Measurements from ENCODE around the gene DCP1B. TPM values are rescaled to one million over a fixed set of nuclear protein-coding genes. Genes with fewer than 3 reads are reported as not detected.

The DCP1B gene
- total RNA-seq, 8 experiments from 2014 or later: 12.7 to 24.5 (median 15.6) TPM

DNA sequence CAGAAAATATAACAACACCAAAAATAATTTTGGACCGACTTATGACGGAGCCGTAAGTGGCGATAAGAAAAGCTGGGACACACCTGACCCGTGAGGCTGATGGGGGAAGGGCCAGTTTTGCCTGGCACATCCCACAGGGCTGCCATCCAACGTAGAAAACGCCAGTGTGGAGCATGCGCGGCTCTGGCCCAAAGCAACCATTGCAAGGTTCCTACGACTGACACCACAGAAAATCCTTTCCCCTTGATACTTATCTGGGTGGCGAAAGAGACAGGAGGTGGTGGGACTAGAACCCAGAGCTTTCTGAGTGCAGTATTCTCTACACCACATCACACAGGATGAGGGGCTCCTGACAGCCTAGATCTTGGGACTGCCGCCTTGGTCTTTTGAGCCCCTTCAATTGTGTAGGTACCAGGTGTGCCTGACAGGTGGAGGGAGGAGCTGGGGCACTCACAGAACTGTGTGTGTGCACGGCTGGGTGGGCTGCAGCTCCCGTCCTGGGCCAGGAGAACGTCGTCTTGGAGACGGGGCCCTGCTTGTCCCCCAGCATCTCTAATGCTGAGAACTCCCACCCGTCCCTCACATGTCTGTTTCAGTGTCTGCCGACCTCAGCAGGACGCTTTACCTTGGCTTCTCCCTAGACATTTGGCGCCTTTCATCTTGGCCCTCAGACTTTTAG is 68.4 kb downstream of the DCP1B start:
- WGBS, 10 experiments: 71 to 95% (median 87%) methylated on average over 4 to 13 of the region's 21 CpGs; no CpG with 5 or more reads in 5 of the 10 experiments
- ATAC-seq (replicated peaks in 6 of 8): no peak
- in situ Hi-C loops (cut with MboI; ENCODE audit: low pct_unique_long_range_greater_than_20kb in 2 of 9, low sequenced_read_pairs in 9 of 9, unreplicated experiment in 9 of 9): loop anchor here in 8 of 9 experiments (5.0 to 25.0 kb wide), 9 partner anchors 124 to 299 kb away; partner anchors contain the start of genes WNT5B (in 3 of the 8) and LRTM2 (in 1 of the 8)
- no peak overlapping the region for H3K4me3 ChIP-seq
- no peak overlapping the region for H3K27ac ChIP-seq
- H3K4me1 ChIP-seq (replicated peaks in 1 of 2): peaks cover 20 to 29% of the 10 kb centered on the region in 2 donors

DNA sequence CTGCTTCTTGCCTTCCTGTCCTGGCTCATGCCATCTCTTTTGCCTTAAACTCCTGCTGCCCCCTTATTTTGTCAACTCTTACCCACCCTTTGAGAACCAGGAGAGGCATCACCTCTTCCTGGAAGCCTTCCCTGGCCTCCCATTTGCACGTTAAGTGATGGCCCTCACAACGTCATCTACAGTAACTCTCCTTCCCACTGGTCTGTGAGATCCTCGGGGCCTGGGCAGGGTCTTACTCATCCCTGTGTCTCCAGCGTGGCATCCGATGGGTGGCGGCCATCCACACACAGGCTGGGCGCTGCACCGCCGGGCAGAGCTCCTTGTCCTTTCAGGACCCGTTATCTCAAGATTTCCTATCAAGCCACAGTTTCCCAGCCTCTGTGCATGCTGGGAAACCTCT is 69.0 kb downstream of the DCP1B start:
- peak in 1 of 8 experiments; percentile 16 for ATAC-seq (replicated peaks in 6 of 8)
- 40 to 100% (median 81%) methylated on average over 3 to 6 of the region's 10 CpGs; no CpG with 5 or more reads in 4 of the 10 experiments for WGBS, 10 experiments
- Histone ChIP-seq H3K27ac (no peak overlapping the region), H3K4me3 (no peak overlapping the region), H3K4me1 (replicated peaks in 1 of 2) (peaks cover 20 to 29% of the 10 kb centered on the region in 2 donors)
- in situ Hi-C loops (cut with MboI; ENCODE audit: low pct_unique_long_range_greater_than_20kb in 2 of 9, low sequenced_read_pairs in 9 of 9, unreplicated experiment in 9 of 9): loop anchor here in 8 of 9 experiments (5.0 to 25.0 kb wide), 9 partner anchors 123 to 298 kb away; partner anchors contain the start of genes WNT5B (in 3 of the 8) and LRTM2 (in 1 of the 8)

DNA sequence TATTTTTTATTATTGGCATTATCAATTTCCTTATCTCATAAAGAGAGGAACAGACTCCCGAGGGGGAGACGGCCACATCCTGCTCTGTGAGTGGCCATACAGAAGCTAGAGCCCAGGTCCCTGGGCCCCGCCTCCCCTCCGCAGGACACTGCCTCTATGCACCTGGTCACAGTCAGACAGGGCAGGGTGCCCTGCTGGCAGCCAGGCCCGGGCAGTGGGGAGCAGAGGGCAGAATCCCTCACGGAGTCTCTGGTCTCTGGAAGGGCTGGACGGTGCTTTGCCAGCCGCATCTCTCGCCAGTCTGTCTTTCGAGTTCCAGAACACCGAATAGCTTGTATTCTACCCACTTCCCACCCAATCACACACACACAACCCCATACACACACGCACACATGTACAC is 69.4 kb downstream of the DCP1B start:
- ATAC-seq (replicated peaks in 6 of 8): no peak
- no peak overlapping the region for H3K4me3 ChIP-seq
- in situ Hi-C loops (cut with MboI; ENCODE audit: low pct_unique_long_range_greater_than_20kb in 2 of 9, low sequenced_read_pairs in 9 of 9, unreplicated experiment in 9 of 9): loop anchor here in 8 of 9 experiments (5.0 to 25.0 kb wide), 9 partner anchors 123 to 298 kb away; partner anchors contain the start of genes WNT5B (in 3 of the 8) and LRTM2 (in 1 of the 8)
- H3K27ac ChIP-seq: no peak overlapping the region
- peaks cover 20 to 29% of the 10 kb centered on the region in 2 donors for H3K4me1 ChIP-seq (replicated peaks in 1 of 2)
- 0 to 100% (median 74%) methylated on average over 1 to 8 of the region's 12 CpGs; no CpG with 5 or more reads in 3 of the 10 experiments for WGBS, 10 experiments

DNA sequence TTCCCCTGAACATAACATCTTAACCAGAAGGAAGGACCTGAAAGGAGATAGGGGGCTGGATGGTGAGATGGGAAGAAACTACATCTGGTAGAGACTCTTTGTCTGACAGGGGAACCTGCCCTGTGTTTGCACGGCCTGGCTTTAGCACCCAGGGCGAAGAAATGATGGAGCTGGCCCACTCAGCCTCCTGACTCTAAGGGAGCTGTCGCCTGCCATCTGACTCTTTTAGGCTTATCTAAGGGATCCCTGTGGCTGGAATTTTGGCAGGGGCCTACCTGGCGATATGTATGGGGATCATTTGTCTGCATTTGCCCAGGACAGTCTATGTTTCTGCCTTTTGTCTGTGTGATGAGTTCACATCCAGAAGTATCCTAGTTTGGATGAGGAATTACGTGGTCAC is 70.2 kb downstream of the DCP1B start:
- peak overlapping the region; percentile 29 to 80 for H3K27ac ChIP-seq
- H3K4me1 ChIP-seq (replicated peaks in 1 of 2): peaks cover 15 to 23% of the 10 kb centered on the region in 2 donors
- ATAC-seq (replicated peaks in 6 of 8): no peak
- no peak overlapping the region for H3K4me3 ChIP-seq
- 40 to 100% (median 80%) methylated on average over 1 to 2 of the region's 5 CpGs; no CpG with 5 or more reads in 3 of the 10 experiments for WGBS, 10 experiments
- in situ Hi-C loops (cut with MboI; ENCODE audit: low pct_unique_long_range_greater_than_20kb in 2 of 9, low sequenced_read_pairs in 9 of 9, unreplicated experiment in 9 of 9): loop anchor here in 8 of 9 experiments (10.0 to 25.0 kb wide), 8 partner anchors 122 to 297 kb away; partner anchors contain the start of genes WNT5B (in 3 of the 8) and LRTM2 (in 1 of the 8)

DNA sequence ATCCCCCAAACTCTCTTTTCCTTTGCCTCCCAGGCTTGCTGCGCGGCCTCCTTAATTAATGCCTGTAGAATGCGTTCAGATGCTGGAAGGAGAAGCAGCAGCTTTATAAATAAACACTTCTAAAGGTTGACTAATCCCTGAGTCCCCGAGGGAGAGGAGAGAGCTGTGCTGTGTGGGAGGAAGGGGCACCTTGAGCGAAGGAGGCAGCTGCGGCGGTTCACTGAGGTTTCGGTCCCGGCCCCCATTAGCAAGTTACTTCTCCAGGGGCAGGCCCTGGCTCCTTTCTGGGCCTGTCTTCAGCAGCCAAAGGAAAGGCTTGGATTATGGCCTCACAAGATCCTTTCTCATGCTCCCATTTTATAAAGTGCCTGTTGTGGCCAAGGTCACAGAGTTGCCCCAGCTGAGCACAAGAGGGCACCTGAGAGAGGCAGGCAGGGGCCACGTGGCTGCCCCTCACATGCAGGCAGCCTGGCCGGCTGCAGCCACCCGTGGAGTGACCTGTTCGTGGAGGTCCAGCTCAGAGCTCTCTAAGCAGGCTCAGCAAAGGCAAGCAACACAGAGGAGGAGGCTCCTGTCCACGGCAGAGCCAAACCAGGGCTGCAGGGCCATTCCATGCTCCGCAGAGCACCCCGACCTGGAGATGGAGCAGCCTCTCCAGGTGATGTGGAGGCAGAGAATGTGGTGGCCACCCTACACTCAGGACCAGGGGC is 70.8 kb downstream of the DCP1B start:
- 53 to 85% (median 78%) methylated on average over 3 to 9 of the region's 16 CpGs; no CpG with 5 or more reads in 2 of the 10 experiments for WGBS, 10 experiments
- in situ Hi-C loops (cut with MboI; ENCODE audit: low pct_unique_long_range_greater_than_20kb in 2 of 9, low sequenced_read_pairs in 9 of 9, unreplicated experiment in 9 of 9): loop anchor here in 8 of 9 experiments (10.0 to 25.0 kb wide), 8 partner anchors 121 to 296 kb away; partner anchors contain the start of genes WNT5B (in 3 of the 8) and LRTM2 (in 1 of the 8)
- Histone ChIP-seq H3K4me3 (no peak overlapping the region), H3K27ac (peak overlapping the region; percentile 29 to 80), H3K4me1 (replicated peaks in 1 of 2) (peaks cover 15 to 18% of the 10 kb centered on the region in 2 donors)
- ATAC-seq (replicated peaks in 6 of 8): peak in 5 of 8 experiments; percentile 51 to 85 (median 85)

DNA sequence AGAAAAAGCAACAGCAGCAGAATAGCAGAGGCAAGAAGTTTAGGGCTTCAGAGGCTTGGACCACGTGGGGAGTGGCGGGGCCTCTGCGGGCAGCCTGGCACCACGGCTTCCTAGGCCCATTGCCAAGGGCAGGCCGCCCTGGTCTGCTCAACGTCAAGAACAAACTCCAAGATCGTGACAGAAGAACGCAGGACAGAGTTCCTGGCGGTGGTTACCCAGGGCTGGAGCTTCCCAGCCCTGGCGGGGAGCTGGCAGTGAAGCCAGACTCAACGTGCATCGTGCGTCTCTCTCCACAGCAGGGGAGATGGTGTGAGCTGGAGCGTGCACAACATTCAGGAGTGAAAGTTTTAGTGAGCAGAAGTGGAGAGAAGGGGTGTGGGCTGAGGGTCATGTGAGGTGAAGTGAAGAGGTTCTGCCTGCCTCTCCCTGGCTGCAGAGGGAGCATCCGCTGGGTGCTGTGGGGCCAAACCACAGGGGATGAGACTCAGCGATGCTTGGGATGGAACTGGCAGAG is 71.9 kb downstream of the DCP1B start:
- in situ Hi-C loops (cut with MboI; ENCODE audit: low pct_unique_long_range_greater_than_20kb in 2 of 9, low sequenced_read_pairs in 9 of 9, unreplicated experiment in 9 of 9): loop anchor here in 8 of 9 experiments (10.0 to 25.0 kb wide), 8 partner anchors 120 to 295 kb away; partner anchors contain the start of genes WNT5B (in 3 of the 8) and LRTM2 (in 1 of the 8)
- H3K27ac ChIP-seq: no peak overlapping the region
- WGBS, 10 experiments: 0 to 100% (median 75%) methylated on average over 1 to 2 of the region's 16 CpGs; no CpG with 5 or more reads in 6 of the 10 experiments
- peak in 3 of 8 experiments; percentile 18 to 28 (median 27) for ATAC-seq (replicated peaks in 6 of 8)
- no peak overlapping the region for H3K4me3 ChIP-seq
- H3K4me1 ChIP-seq (replicated peaks in 1 of 2): peaks cover 14 to 15% of the 10 kb centered on the region in 2 donors

DNA sequence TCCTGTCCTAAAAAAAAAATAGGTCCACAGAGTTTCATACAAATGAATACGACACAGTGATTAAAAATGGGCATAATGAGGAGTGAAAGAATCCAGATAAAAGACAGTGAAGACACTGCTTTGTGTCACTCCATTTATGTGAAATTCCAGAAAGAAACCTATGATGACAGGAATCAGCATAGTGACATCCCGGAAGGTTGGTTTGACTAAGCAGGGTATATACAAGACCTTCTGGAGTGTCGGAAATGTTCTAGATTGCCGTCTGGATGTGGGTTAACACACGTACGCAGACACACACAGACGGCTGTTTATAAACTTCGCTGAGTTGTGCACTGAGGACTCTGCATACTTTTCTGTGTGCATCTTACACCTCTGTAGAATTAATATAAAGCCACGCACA is 72.6 kb downstream of the DCP1B start:
- Histone ChIP-seq H3K4me1 (replicated peaks in 1 of 2) (peaks cover 14 to 15% of the 10 kb centered on the region in 2 donors), H3K4me3 (no peak overlapping the region), H3K27ac (no peak overlapping the region)
- in situ Hi-C loops (cut with MboI; ENCODE audit: low pct_unique_long_range_greater_than_20kb in 2 of 9, low sequenced_read_pairs in 9 of 9, unreplicated experiment in 9 of 9): loop anchor here in 8 of 9 experiments (10.0 to 25.0 kb wide), 8 partner anchors 119 to 294 kb away; partner anchors contain the start of genes WNT5B (in 3 of the 8) and LRTM2 (in 1 of the 8)
- 60 to 96% (median 88%) methylated on average over 2 to 7 of the region's 9 CpGs for WGBS, 10 experiments
- ATAC-seq (replicated peaks in 6 of 8): no peak

DNA sequence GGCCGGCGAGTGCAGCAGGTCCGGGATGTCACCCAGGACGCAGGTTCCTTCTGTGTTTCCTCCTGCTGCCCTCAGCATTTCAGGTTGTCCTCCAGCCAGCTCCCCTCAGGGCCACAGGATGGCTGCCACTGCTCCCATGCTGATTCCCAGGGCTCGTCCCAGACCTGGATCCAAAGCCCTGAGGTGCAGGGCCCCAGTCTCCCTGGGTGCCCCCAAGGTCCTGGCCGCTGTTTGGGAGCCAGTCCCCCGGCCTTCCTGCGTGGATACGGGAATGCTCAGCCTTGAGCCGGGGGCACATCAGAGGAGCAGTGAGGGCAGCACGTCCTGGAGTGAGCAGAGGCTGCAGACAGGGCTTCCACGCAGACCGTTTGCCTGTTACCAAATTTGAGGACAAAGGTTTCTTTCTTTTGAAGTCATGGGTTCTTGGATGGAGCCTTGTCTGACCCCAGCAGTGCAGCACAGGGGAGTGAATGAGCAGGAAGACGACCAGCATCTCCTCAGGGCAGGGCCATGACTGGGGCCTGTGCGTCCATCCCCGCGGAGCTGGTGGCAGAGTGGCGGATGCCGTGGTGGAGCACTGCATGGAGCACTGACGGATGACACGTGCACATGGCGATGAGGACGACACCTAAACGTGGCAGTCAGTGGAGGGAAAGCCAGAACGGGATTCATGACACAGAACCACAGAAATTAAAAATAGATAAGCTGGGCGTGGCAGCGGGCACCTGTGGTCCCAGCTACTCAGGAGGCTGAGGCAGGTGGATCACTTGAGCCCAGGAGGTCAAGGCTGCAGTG is 73.3 kb downstream of the DCP1B start:
- 43 to 100% (median 85%) methylated on average over 1 to 18 of the region's 27 CpGs; no CpG with 5 or more reads in 3 of the 10 experiments for WGBS, 10 experiments
- Histone ChIP-seq H3K4me1 (replicated peaks in 1 of 2) (peaks cover 14 to 15% of the 10 kb centered on the region in 2 donors), H3K27ac (no peak overlapping the region), H3K4me3 (no peak overlapping the region)
- ATAC-seq (replicated peaks in 6 of 8): no peak
- in situ Hi-C loops (cut with MboI; ENCODE audit: low pct_unique_long_range_greater_than_20kb in 2 of 9, low sequenced_read_pairs in 9 of 9, unreplicated experiment in 9 of 9): loop anchor here in 8 of 9 experiments (10.0 to 25.0 kb wide), 8 partner anchors 119 to 294 kb away; partner anchors contain the start of genes WNT5B (in 3 of the 8) and LRTM2 (in 1 of the 8)

DNA sequence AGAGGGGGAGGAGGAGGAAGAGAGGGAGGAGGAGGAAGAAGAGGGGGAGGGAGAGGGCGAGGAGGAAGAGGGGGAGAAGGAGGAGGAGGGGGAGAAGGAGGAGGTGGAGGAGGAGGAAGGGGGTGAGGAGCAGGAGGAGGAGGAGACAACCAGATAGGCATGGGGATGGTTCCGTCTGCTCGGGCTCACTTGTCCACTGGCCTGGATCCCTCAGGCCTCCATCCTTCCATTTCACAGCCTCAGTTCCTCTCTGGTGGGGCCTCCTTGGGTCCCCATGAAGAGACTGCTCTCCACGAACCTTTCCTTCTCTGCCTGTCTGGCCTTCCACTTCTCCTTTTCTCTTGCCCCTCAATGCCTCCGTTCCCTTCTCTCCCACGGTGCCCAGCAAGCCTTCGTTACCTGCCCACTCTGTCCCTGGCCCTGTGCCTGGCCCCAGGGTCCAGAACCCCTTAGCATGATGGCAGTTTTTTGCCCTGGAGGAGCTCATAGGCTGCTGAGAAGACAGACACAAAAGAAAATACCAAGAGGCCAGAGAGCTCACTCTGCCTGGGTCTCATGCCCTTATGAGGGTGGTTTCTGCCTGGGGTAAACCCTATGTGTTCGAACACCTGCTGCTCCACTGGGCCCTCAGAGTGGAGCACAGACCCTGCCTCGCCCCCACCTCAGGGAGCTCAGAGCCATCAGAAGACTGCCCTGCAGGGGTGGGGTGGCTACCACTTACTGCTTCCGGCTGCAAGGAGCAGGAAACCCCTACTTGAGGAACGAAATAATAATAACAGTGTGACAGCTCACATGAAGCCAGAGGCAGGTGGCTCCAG is 74.1 kb downstream of the DCP1B start:
- no peak overlapping the region for H3K4me3 ChIP-seq
- WGBS, 10 experiments: 50 to 100% (median 55%) methylated on average over 2 to 5 of the region's 11 CpGs; no CpG with 5 or more reads in 7 of the 10 experiments
- peaks cover 14 to 15% of the 10 kb centered on the region in 2 donors for H3K4me1 ChIP-seq (replicated peaks in 1 of 2)
- H3K27ac ChIP-seq: no peak overlapping the region
- ATAC-seq (replicated peaks in 6 of 8): no peak
- in situ Hi-C loops (cut with MboI; ENCODE audit: low pct_unique_long_range_greater_than_20kb in 2 of 9, low sequenced_read_pairs in 9 of 9, unreplicated experiment in 9 of 9): loop anchor here in 8 of 9 experiments (10.0 to 25.0 kb wide), 8 partner anchors 118 to 293 kb away; partner anchors contain the start of genes WNT5B (in 3 of the 8) and LRTM2 (in 1 of the 8)

DNA sequence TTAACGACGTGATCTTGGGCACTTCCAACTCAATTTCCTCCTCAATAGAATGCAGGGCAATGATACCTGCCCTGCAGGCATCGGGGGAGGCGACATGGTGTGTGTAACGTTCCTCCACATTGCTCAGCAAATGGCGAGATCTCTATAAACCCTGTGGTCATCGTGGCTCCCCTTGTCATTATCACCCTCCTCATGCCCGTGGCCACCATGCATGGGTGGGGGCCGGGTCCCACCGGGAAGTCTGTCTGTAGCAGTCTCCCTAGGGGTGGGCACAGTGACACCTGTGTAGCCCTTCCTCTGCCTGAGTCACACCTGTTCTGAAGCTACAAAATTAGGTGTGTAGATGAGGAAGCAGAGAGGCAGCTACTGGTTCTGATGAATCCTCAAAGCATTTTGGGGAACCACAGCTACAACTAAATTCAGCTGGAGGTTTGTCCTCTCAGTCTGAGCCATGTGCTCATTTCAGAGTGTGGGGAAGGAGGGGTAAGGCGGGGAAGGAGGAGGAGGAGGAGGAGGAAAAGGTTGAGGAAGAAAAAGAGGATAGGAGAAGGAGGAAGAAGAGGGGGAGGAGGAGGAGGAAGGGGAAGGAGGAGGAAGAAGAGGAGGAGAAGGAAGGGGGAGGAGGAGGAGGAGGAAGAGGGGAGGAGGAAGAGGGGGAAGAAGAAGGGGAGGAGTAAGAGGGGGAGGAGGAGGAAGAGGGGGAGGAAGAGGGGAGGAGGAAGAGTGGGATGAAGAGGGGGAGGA is 74.8 kb downstream of the DCP1B start:
- no peak for ATAC-seq (replicated peaks in 6 of 8)
- in situ Hi-C loops (cut with MboI; ENCODE audit: low pct_unique_long_range_greater_than_20kb in 2 of 9, low sequenced_read_pairs in 9 of 9, unreplicated experiment in 9 of 9): loop anchor here in 7 of 9 experiments (25.0 kb wide), 4 partner anchors 117 to 292 kb away; partner anchors contain the start of genes WNT5B (in 3 of the 7) and LRTM2 (in 1 of the 7)
- H3K4me1 ChIP-seq (replicated peaks in 1 of 2): peaks cover 14 to 19% of the 10 kb centered on the region in 2 donors

More for the DNA sequence above, 74.8 kb downstream of the DCP1B start:
- Histone ChIP-seq H3K27ac (no peak overlapping the region), H3K4me3 (no peak overlapping the region)
- WGBS, 10 experiments: 43 to 100% (median 77%) methylated on average over 1 to 6 of the region's 11 CpGs; no CpG with 5 or more reads in 3 of the 10 experiments

Measured in motor neuron (in vitro differentiated cells).